Measurements from ENCODE around the gene CCN2. TPM values are rescaled to one million over a fixed set of nuclear protein-coding genes. Genes with fewer than 3 reads are reported as not detected.

CCN2 gene
- total RNA-seq, 1 experiment from 2014 or later, result 44.1 TPM

DNA sequence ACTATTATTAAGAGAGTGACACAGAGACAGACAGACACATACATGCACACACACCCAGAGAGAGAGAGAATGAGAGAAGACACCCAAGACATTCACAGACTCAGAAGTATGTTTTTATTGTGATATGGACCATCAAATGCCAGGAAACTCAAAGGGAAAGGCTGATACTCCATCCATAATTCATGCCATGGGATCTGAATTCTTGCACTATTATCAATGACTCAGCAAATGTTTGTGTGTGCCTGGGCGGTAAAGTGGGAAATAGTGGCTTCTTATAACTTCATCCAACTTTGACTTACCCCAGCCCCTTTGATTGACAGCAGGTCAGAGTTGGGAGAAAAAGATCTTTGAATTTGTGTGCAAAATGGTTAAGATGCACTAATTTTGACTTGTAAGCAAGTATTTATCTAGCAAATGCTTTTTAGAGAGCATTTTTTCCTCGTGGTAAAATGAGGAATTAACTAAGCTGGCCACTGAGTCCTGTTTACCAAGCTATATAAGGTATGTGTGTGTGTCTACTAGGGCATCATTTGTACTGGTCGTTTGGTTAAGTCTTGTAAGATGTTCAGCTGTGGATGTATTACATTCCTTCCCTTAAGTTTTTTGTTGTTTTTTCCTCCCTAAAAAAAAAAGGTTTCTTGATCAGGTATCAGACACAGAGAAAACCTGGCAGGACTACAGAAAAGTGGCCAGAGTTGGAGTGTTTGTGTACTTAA is 3.0 kb upstream of the CCN2 start:
- TF ChIP-seq, protein P1, sequence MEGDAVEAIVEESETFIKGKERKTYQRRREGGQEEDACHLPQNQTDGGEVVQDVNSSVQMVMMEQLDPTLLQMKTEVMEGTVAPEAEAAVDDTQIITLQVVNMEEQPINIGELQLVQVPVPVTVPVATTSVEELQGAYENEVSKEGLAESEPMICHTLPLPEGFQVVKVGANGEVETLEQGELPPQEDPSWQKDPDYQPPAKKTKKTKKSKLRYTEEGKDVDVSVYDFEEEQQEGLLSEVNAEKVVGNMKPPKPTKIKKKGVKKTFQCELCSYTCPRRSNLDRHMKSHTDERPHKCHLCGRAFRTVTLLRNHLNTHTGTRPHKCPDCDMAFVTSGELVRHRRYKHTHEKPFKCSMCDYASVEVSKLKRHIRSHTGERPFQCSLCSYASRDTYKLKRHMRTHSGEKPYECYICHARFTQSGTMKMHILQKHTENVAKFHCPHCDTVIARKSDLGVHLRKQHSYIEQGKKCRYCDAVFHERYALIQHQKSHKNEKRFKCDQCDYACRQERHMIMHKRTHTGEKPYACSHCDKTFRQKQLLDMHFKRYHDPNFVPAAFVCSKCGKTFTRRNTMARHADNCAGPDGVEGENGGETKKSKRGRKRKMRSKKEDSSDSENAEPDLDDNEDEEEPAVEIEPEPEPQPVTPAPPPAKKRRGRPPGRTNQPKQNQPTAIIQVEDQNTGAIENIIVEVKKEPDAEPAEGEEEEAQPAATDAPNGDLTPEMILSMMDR (conservative IDR thresholded peaks at IDR 0.05), result no peak
- H3K4me3 Mint-ChIP-seq, result no peak overlapping the region
- Histone ChIP-seq H3K9me3 (ENCODE audit: control insufficient read depth, low read depth, low read length) (no peaks in the 10 kb centered on the region), H3K79me1 (ENCODE audit: insufficient read depth, low read depth, low read length, poor library complexity, severe bottlenecking) (no peaks in the 10 kb centered on the region), H3K4me2 (ENCODE audit: insufficient read depth, insufficient read length, low read length) (no peak overlapping the region), H2BK15ac (ENCODE audit: low read depth, low read length) (no peak overlapping the region), H2BK5ac (ENCODE audit: insufficient read length, low read length) (no peak overlapping the region), H4K91ac (ENCODE audit: insufficient read length, low read depth, low read length) (no peak overlapping the region), H3K4me1 (ENCODE audit: insufficient read depth, low read length) (peaks cover 21% of the 10 kb centered on the region), H3K23me2 (ENCODE audit: insufficient read length, low read depth, low read length, poor library complexity, severe bottlenecking) (peaks cover 7% of the 10 kb centered on the region), H4K20me1 (ENCODE audit: control insufficient read depth, insufficient read depth, insufficient read length) (peaks cover 4% of the 10 kb centered on the region), H2BK20ac (ENCODE audit: low read depth, low read length, poor library complexity, severe bottlenecking) (no peak overlapping the region), H3K23ac (ENCODE audit: insufficient read length, low read depth, low read length) (no peak overlapping the region), H3T11ph (ENCODE audit: low read length) (no peak overlapping the region), H3K27me3 (ENCODE audit: insufficient read depth, low read length) (no peaks in the 10 kb centered on the region), H4K5ac (ENCODE audit: insufficient read length, low read depth, low read length) (no peak overlapping the region), H2BK120ac (ENCODE audit: low read depth, low read length, poor library complexity, severe bottlenecking) (no peak overlapping the region), H3K14ac (ENCODE audit: insufficient read depth, low read length) (peak overlapping the region; percentile 18; the same call in 1 of the 2 replicates), H4K8ac (replicated peaks; ENCODE audit: insufficient read length, low read depth, low read length) (no peak overlapping the region), H2AK5ac (ENCODE audit: insufficient read length, low read length) (no peak overlapping the region), H3K9ac (ENCODE audit: extremely low read depth, insufficient read length, low read length) (no peak overlapping the region), H3K79me2 (ENCODE audit: insufficient read depth, low read length) (no peaks in the 10 kb centered on the region), H2AFZ (ENCODE audit: low read length) (no peak overlapping the region), H3K4ac (ENCODE audit: low read depth, low read length) (no peak overlapping the region; the same call in 1 of the 2 replicates), H2BK12ac (ENCODE audit: insufficient read length, low read depth, low read length) (peak overlapping the region; percentile 10), H3K18ac (ENCODE audit: insufficient read length, low read depth, low read length) (peak overlapping the region; percentile 20), H3K56ac (ENCODE audit: insufficient read length, low read depth, low read length) (no peak overlapping the region), H3K27ac (ENCODE audit: insufficient read length, low read depth, low read length) (no peak overlapping the region)
- no CpG with 5 or more reads among the region's 3 CpGs for WGBS (ENCODE audit: extremely low coverage, insufficient read length, low lambda C conversion rate)
- H3K4me1 Mint-ChIP-seq, result peaks cover 60% of the 10 kb centered on the region in 2 experiments
- H3K36me3 Mint-ChIP-seq (ENCODE audit: insufficient read depth in 1 of 3, low read depth in 3 of 3), result peaks cover 12 to 18% (median 13%) of the 10 kb centered on the region in 3 experiments
- H3K27me3 Mint-ChIP-seq (ENCODE audit: low read depth), result no peaks in the 10 kb centered on the region; the same call in 1 of the 2 replicates
- DNase-seq, result no peak
- H3K9me3 Mint-ChIP-seq, result peaks cover 2 to 4% of the 10 kb centered on the region in 2 experiments; a peak in 3 of 5 replicates
- H3K27ac Mint-ChIP-seq, result peak overlapping the region; percentile 24 to 88 (median 56); a peak in 5 of 7 replicates

Data from H9 (cell line).